ENCODE measurements around the gene HOXA4. TPM values are rescaled to one million over a fixed set of nuclear protein-coding genes. Genes with fewer than 3 reads are reported as not detected.
A peak's percentile ranks its signal among the peaks of the same experiment; 100 is the strongest.

Gene HOXA4
- total RNA-seq (2013; cell fraction: nucleolus; rRNA removed): 0.21 TPM in 1 of 2 replicates, not detected in the other
- total RNA-seq (2014; rRNA removed): not detected in 2 replicates
- not detected in 2 replicates for total RNA-seq (2014; rRNA removed; fragmentation: Illumina TruSeq; extraction: Trizol)
- not detected in 2 replicates for total RNA-seq (2021)
- polyA plus RNA-seq (2011; ENCODE audit: low read depth): not detected
- 0.07 and 0.26 TPM in 2 replicates for polyA plus RNA-seq (2011; rRNA removed)
- 0.06 TPM in 1 of 2 replicates, not detected in the other for polyA plus RNA-seq (2011; cell fraction: cytosol; rRNA removed)
- polyA plus RNA-seq (2011; cell fraction: nucleus; rRNA removed): 0.75 and 0.79 TPM in 2 replicates
- not detected in 2 replicates for polyA plus RNA-seq (2012)
- polyA plus RNA-seq (2014; fragmentation: Illumina TruSeq; extraction: Trizol): not detected in 2 replicates
- polyA plus RNA-seq (2014; fragmentation: Nextera tagmentation; extraction: Ambion mirVana): not detected
- polyA plus RNA-seq (2014; rRNA removed): not detected in 2 replicates
- not detected for polyA plus RNA-seq (2016; fragmentation: Nextera tagmentation; extraction: Ambion mirVana)
- polyA minus RNA-seq (2011; rRNA and poly(A)+ RNA removed): not detected in 2 replicates
- polyA minus RNA-seq (2011; cell fraction: cytosol; rRNA and poly(A)+ RNA removed): not detected in 2 replicates
- not detected in 2 replicates for polyA minus RNA-seq (2011; cell fraction: nucleus; rRNA and poly(A)+ RNA removed)
- not detected for Bru-seq, nascent RNA
- BruChase-seq, experiment 1, labeled RNA remaining after a 6-hour chase: not detected
- BruChase-seq, experiment 2, labeled RNA remaining after a 2-hour chase: not detected
- long read RNA-seq, experiment 1: 0 reads
- long read RNA-seq, experiment 2: 0 reads

- no peak within 1 kb of the TSS for H3K9ac ChIP-seq (ENCODE audit: control insufficient read depth, insufficient read depth, low read length)
- no peaks in the 10 kb centered on the region; the same call in 1 of the 2 replicates for H3K4me1 ChIP-seq (ENCODE audit: control insufficient read depth, insufficient read depth, low read length)
- H3K36me3 ChIP-seq (ENCODE audit: control insufficient read depth in 2 of 2, insufficient read depth in 2 of 2, low read length in 1 of 2): no peaks in the 10 kb centered on the region
- H3K4me3 ChIP-seq: no peak within 1 kb of the TSS; the same call in 1 of the 2 replicates
- H3K9me3 ChIP-seq (replicated peaks; ENCODE audit: control insufficient read depth, insufficient read depth, low read length): no peaks in the 10 kb centered on the region; the same call in 2 of the 3 replicates
- 25% methylated on average over 49 of the region's 67 CpGs for WGBS (ENCODE audit: insufficient coverage, insufficient replicate concordance, low lambda C conversion rate, missing lambda C conversion rate)
- CTCF ChIA-PET: interaction anchor here (1.1 kb wide), 1 partner anchor 449 kb away, joined by 3 read pairs; no protein-coding TSS in a partner anchor
- H2AFZ ChIP-seq (ENCODE audit: control insufficient read depth, low read depth, low read length): peak within 1 kb of the TSS; percentile 75
- intact Hi-C loops (cut with micrococcal nuclease; ENCODE audit: unreplicated experiment): no loop called here
- H3K4me2 ChIP-seq (ENCODE audit: control insufficient read depth, insufficient read depth): peak within 1 kb of the TSS; percentile 22; the same call in 1 of the 2 replicates
- POLR2A ChIA-PET: no interaction called here
- in situ Hi-C loops (cut with MboI): no loop called here
- no peaks in the 10 kb centered on the region for H3K79me2 ChIP-seq (ENCODE audit: control insufficient read depth, insufficient read depth, low read length)
- ATAC-seq (no peak), DNase-seq (ENCODE audit: low read depth, low spot score) (no peak), FAIRE-seq (no peak)
- H3K27me3 ChIP-seq (replicated peaks in 1 of 2; ENCODE audit: control insufficient read depth in 2 of 2, insufficient read depth in 2 of 2, low read length in 1 of 2): peaks cover under 1 to 2% of the 10 kb centered on the region in 2 experiments; a peak in 2 of 4 replicates
- RAD21 ChIA-PET (ENCODE audit: unreplicated experiment): interaction anchor here (0.6 to 0.7 kb wide), 2 partner anchors 20 to 33 kb away, joined by 3 read pairs; no protein-coding TSS in a partner anchor
- H4K20me1 ChIP-seq (ENCODE audit: control insufficient read depth, insufficient read depth): no peaks in the 10 kb centered on the region
- H3K27ac ChIP-seq (ENCODE audit: control insufficient read depth, insufficient read depth): no peak within 1 kb of the TSS
- TF ChIP-seq IRF3 (IDR thresholded peaks at IDR 0.05) (no peak), USF1 (IDR thresholded peaks at IDR 0.05; ENCODE audit: borderline replicate concordance, extremely low read length, insufficient read depth, low read depth, low read length) (peak; percentile 96), TCF12 (IDR thresholded peaks at IDR 0.05; ENCODE audit: low read depth, low read length) (no peak), BACH1 (IDR thresholded peaks at IDR 0.05; ENCODE audit: borderline replicate concordance) (no peak), POLR2A (IDR thresholded peaks at IDR 0.05; ENCODE audit: low read depth, low read length) (peak; percentile 58), MAX (IDR thresholded peaks at IDR 0.05; ENCODE audit: low read depth, low read length) (no peak), ATF3 (IDR thresholded peaks at IDR 0.05; ENCODE audit: borderline replicate concordance, extremely low read depth, low read depth, low read length) (peak; percentile 68; the same call in 1 of the 2 replicates), YY1 (IDR thresholded peaks at IDR 0.05; ENCODE audit: low read depth, low read length) (peak; percentile 15; the same call in 1 of the 2 replicates), SRF (IDR thresholded peaks at IDR 0.05; ENCODE audit: low read depth in 2 of 2, low read length in 2 of 2) (no peak)
- SMC1A ChIA-PET (ENCODE audit: uncharacterized antibody, unreplicated experiment): interaction anchor here (1.1 to 1.2 kb wide), 2 partner anchors 9 to 47 kb away, joined by 3 read pairs; no protein-coding TSS in a partner anchor
- BruUV-seq (replicated peaks): no TSS peak
Observed at GRCh38 chr7:27130540-27131389, at the start of gene HOXA4. HOXA4 (minus strand) TSS chr7:27130757; CDS start chr7:27130733, 24 bp downstream.
